H1 (cell line): Measurements from ENCODE around the gene SLK. TPM values are rescaled to one million over a fixed set of nuclear protein-coding genes. Genes with fewer than 3 reads are reported as not detected.
A peak's percentile ranks its signal among the peaks of the same experiment; 100 is the strongest.

ENCODE experiments used
- CBX5 ChIP-seq: fragments of 300-800, 300-1000 bp; sonication (generic); IDR thresholded peaks from 2 replicates; pipeline ENCODE4 v1.7.1; 2016; ENCODE audit warnings: antibody characterized with exemption, low read length, low read depth
- CHD1 ChIP-seq: IDR thresholded peaks from 2 replicates; pipeline ENCODE4 v1.6.1; 2012; ENCODE audit warnings: low read depth, low read length, improper control_type of control experiment
- CREB1 ChIP-seq: IDR thresholded peaks from 2 replicates; pipeline ENCODE4 v1.6.1; 2012; ENCODE audit warnings: inconsistent platforms
- KDM1A ChIP-seq: fragments of 200-600, 300-600 bp; sonication (generic); IDR thresholded peaks from 2 replicates; pipeline ENCODE4 v1.7.1; 2016; ENCODE audit warnings: mild to moderate bottlenecking, low read length, borderline replicate concordance
- MAFK ChIP-seq: IDR thresholded peaks from 2 replicates; pipeline ENCODE4 v1.6.1; 2012; ENCODE audit warnings: low read depth, mild to moderate bottlenecking, improper control_type of control experiment, low read length
- POLR2AphosphoS5 ChIP-seq: IDR thresholded peaks from 2 replicates; pipeline ENCODE4 v1.6.1; 2011; ENCODE audit warnings: low read depth, low read length
- RNF2 ChIP-seq: fragments of 200-900, 300-1000 bp; sonication (generic); IDR thresholded peaks from 2 replicates; pipeline ENCODE4 v1.7.1; 2016; ENCODE audit warnings: borderline replicate concordance, low read depth, mild to moderate bottlenecking, antibody characterized with exemption, low read length; ENCODE audit not compliant: poor library complexity, severe bottlenecking; ENCODE audit errors: missing control alignments
- SP2 ChIP-seq: IDR thresholded peaks from 2 replicates; pipeline ENCODE4 v1.6.1; 2012; ENCODE audit warnings: mild to moderate bottlenecking, low read length, inconsistent platforms
- microRNA counts: library from miRNA; unstranded; fragments of <30 nt; microRNA quantifications from one replicate; lab custom pipeline; 2015
- microRNA-seq, 2 experiments: library from miRNA; unstranded; fragments of <30 nt; microRNA quantifications; one replicate each; pipeline versions ENCODE4 to v1.2.0, GENCODE V29; 2016 to 2020; ENCODE audit warnings: borderline microRNAs expressed in 2 of 2, borderline number of aligned reads in 2 of 2, borderline replicate concordance in 1 of 2
- polyA plus RNA-seq, 7 experiments: library from polyadenylated mRNA; depleted of rRNA in 3 of 7; stranded (reverse) in 5 of 7; unstranded in 2 of 7; fragments of >200 nt in 5 of 7; fragments of 200-250 nt in 2 of 7; gene quantifications; 1 replicate in 5 of 7; 2 replicates in 1 of 7; 4 replicates in 1 of 7; pipeline versions ENCODE4 v1.2.1 to v1.2.3, GENCODE V29; 2011 to 2013; ENCODE audit warnings: missing spikeins in 2 of 7, mixed read lengths in 2 of 7
- small RNA-seq: library from polyadenylated mRNA; stranded (forward); fragments of <200 nt; extraction: miRNeasy Mini kit (QIAGEN cat#:217004); gene quantifications from one replicate; pipeline ENCODE3, GENCODE V24; 2013; ENCODE audit not compliant: insufficient read depth
- total RNA-seq: library from RNA; stranded (reverse); fragmentation: NEBNext Ultra II Directional; extraction: Animal tissue kit (Norgen Biotek cat#: 25700); gene quantifications from 2 replicates; pipeline ENCODE4 v1.2.1, GENCODE V29; 2021

SLK gene
- total and polyA plus RNA-seq, 2 of the 8 experiments (the other 6 are each of a cell fraction or from before 2014, with no cell fraction given) = 2.7 to 18.3 TPM

GRCh38 chr10:104077663-104078151, 110.8 kb downstream of the SLK start (continued):
- TF ChIP-seq KDM1A (no peak), MAFK (no peak), CBX5 (no peak), RNF2 (no peak), CHD1 (no peak), CREB1 (no peak), POLR2AphosphoS5 (no peak), SP2 (no peak)

MicroRNA genes within 50 kb of the gene (microRNA counts, 767-probe panel; counts per million panel counts)
- 879 counts per million, percentile 95 among the panel's probes with 10 or more counts for microRNA hsa-miR-936 (lab: Ali Mortazavi, UCI)

Small RNAs within 50 kb of the gene (microRNA-seq; reads per million reads assigned to microRNA genes)
- gene MIR936 = 0 reads per million in 2 experiments

Small RNAs within 50 kb of the gene (small RNA-seq; reads per million reads assigned to genes)
- gene RN7SL524P = not detected

Other genes with a start within 250 kb of the SLK start
- 15.3 and 16.3 TPM in 2 replicates for gene SH3PXD2A, start 111.6 kb upstream of the SLK start, total RNA-seq
- gene SH3PXD2A, start 111.6 kb upstream of the SLK start, polyA plus RNA-seq (2011; rRNA removed) = 5.4 and 7.9 TPM in 2 replicates
- 10.3 and 12.4 TPM in 2 replicates for gene STN1, start 49.0 kb upstream of the SLK start, total RNA-seq
- 8.3 and 10.1 TPM in 2 replicates for gene STN1, start 49.0 kb upstream of the SLK start, polyA plus RNA-seq (2011; rRNA removed)
- gene COL17A1, start 118.7 kb downstream of the SLK start, total RNA-seq = 0.37 and 1.9 TPM in 2 replicates
- gene COL17A1, start 118.7 kb downstream of the SLK start, polyA plus RNA-seq (2011; rRNA removed) = 0.35 and 0.52 TPM in 2 replicates
- 6.9 and 7.7 TPM in 2 replicates for gene SFR1, start 155.0 kb downstream of the SLK start, total RNA-seq
- 3.1 and 3.4 TPM in 2 replicates for gene SFR1, start 155.0 kb downstream of the SLK start, polyA plus RNA-seq (2011; rRNA removed)